ENCODE results near the gene CD52.

The CD52 gene

GRCh38 chr1:26346274-26347033, 28.7 kb downstream of the CD52 start:
- Histone ChIP-seq H3K27me3 (ENCODE audit: low read depth, low read length) (0 out of 2 replicates have a peak, but pooled peaks cover 5% of the 10 kb centered on the region), H4K20me1 (ENCODE audit: insufficient read depth, low read length) (no peaks in the 10 kb centered on the region), H3K4me3 (ENCODE audit: low read length) (no peak overlapping the region), H3K4me2 (ENCODE audit: low read length) (no peak overlapping the region), H3K9ac (ENCODE audit: low read length) (no peak overlapping the region), H3K27ac (ENCODE audit: low read length) (no peak overlapping the region), H2AFZ (ENCODE audit: low read depth, low read length) (no peak overlapping the region), H3K9me3 (ENCODE audit: insufficient read depth, low read length) (no peaks in the 10 kb centered on the region), H3K79me2 (ENCODE audit: low read length) (no peaks in the 10 kb centered on the region), H3K36me3 (replicated peaks; ENCODE audit: low read depth, low read length) (no peaks in the 10 kb centered on the region), H3K4me1 (ENCODE audit: low read length) (no peaks in the 10 kb centered on the region)
- TF ChIP-seq CTCF (IDR thresholded peaks at IDR 0.05; ENCODE audit: low read depth, low read length): no peak
- TF ChIP-seq EZH2phosphoT487 (IDR thresholded peaks at IDR 0.05; ENCODE audit: low read depth): no peak

- Histone ChIP-seq H3K36me3 (replicated peaks; ENCODE audit: low read depth, low read length) (no peaks in the 10 kb centered on the region), H3K27ac (ENCODE audit: low read length) (no peak overlapping the region), H3K27me3 (ENCODE audit: low read depth, low read length) (no peaks in the 10 kb centered on the region), H3K4me3 (ENCODE audit: low read length) (no peak overlapping the region), H4K20me1 (ENCODE audit: insufficient read depth, low read length) (no peaks in the 10 kb centered on the region), H3K79me2 (ENCODE audit: low read length) (no peaks in the 10 kb centered on the region), H2AFZ (ENCODE audit: low read depth, low read length) (no peak overlapping the region), H3K9ac (ENCODE audit: low read length) (no peak overlapping the region), H3K9me3 (ENCODE audit: insufficient read depth, low read length) (no peaks in the 10 kb centered on the region), H3K4me1 (ENCODE audit: low read length) (no peaks in the 10 kb centered on the region), H3K4me2 (ENCODE audit: low read length) (no peak overlapping the region)
- TF ChIP-seq CTCF (IDR thresholded peaks at IDR 0.05; ENCODE audit: low read depth, low read length) (no peak), EZH2phosphoT487 (IDR thresholded peaks at IDR 0.05; ENCODE audit: low read depth) (no peak)
These were observed 31.6 kb downstream of the CD52 start for GRCh38 chr1:26349188-26349876.

- H3K4me1 ChIP-seq (ENCODE audit: low read length): no peaks in the 10 kb centered on the region
- no peak overlapping the region for H2AFZ ChIP-seq (ENCODE audit: low read depth, low read length)
- H3K27ac ChIP-seq (ENCODE audit: low read length): no peak overlapping the region
- no peaks in the 10 kb centered on the region for H3K9me3 ChIP-seq (ENCODE audit: insufficient read depth, low read length)
- no peak overlapping the region for H3K4me3 ChIP-seq (ENCODE audit: low read length)
- no peaks in the 10 kb centered on the region for H3K79me2 ChIP-seq (ENCODE audit: low read length)
- no peaks in the 10 kb centered on the region for H3K36me3 ChIP-seq (replicated peaks; ENCODE audit: low read depth, low read length)
- no peaks in the 10 kb centered on the region for H4K20me1 ChIP-seq (ENCODE audit: insufficient read depth, low read length)
- H3K4me2 ChIP-seq (ENCODE audit: low read length): no peak overlapping the region
- TF ChIP-seq EZH2phosphoT487 (IDR thresholded peaks at IDR 0.05; ENCODE audit: low read depth) (no peak), CTCF (IDR thresholded peaks at IDR 0.05; ENCODE audit: low read depth, low read length) (no peak)
- no peaks in the 10 kb centered on the region for H3K27me3 ChIP-seq (ENCODE audit: low read depth, low read length)
- no peak overlapping the region for H3K9ac ChIP-seq (ENCODE audit: low read length)
These were observed 32.1 kb downstream of the CD52 start for GRCh38 chr1:26349877-26350244.

GRCh38 chr1:26350343-26350700, 32.6 kb downstream of the CD52 start:
- Histone ChIP-seq H3K4me2 (ENCODE audit: low read length) (no peak overlapping the region), H3K9me3 (ENCODE audit: insufficient read depth, low read length) (no peaks in the 10 kb centered on the region), H3K27ac (ENCODE audit: low read length) (no peak overlapping the region), H3K4me3 (ENCODE audit: low read length) (no peak overlapping the region), H3K36me3 (replicated peaks; ENCODE audit: low read depth, low read length) (no peaks in the 10 kb centered on the region), H2AFZ (ENCODE audit: low read depth, low read length) (no peak overlapping the region), H3K27me3 (ENCODE audit: low read depth, low read length) (no peaks in the 10 kb centered on the region), H3K4me1 (ENCODE audit: low read length) (no peaks in the 10 kb centered on the region), H3K9ac (ENCODE audit: low read length) (no peak overlapping the region), H3K79me2 (ENCODE audit: low read length) (no peaks in the 10 kb centered on the region), H4K20me1 (ENCODE audit: insufficient read depth, low read length) (no peaks in the 10 kb centered on the region)
- TF ChIP-seq EZH2phosphoT487 (IDR thresholded peaks at IDR 0.05; ENCODE audit: low read depth): no peak
